Measurements from ENCODE around the gene DTNA.

DNA sequence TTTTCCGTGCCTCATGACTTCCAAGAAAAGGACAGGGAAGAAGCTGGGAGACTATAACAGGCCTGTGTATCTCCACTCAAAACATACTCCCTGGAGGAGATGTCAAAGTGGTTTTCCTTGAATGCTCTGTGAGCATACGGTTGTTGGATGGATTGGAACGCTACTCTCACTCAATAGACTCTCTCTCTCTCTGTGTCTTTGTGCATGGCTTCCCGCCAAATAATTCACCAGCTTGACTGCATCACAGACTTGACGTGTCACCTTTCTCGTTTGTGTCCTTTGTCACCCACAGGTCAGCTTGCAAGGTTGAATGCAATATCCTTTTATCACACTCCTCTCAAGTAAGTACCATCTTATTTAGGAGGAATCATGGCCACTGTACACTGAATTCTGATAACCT, 174.3 kb downstream of the DTNA start:
- TF ChIP-seq, protein P1, sequence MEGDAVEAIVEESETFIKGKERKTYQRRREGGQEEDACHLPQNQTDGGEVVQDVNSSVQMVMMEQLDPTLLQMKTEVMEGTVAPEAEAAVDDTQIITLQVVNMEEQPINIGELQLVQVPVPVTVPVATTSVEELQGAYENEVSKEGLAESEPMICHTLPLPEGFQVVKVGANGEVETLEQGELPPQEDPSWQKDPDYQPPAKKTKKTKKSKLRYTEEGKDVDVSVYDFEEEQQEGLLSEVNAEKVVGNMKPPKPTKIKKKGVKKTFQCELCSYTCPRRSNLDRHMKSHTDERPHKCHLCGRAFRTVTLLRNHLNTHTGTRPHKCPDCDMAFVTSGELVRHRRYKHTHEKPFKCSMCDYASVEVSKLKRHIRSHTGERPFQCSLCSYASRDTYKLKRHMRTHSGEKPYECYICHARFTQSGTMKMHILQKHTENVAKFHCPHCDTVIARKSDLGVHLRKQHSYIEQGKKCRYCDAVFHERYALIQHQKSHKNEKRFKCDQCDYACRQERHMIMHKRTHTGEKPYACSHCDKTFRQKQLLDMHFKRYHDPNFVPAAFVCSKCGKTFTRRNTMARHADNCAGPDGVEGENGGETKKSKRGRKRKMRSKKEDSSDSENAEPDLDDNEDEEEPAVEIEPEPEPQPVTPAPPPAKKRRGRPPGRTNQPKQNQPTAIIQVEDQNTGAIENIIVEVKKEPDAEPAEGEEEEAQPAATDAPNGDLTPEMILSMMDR (IDR thresholded peaks at IDR 0.05; ENCODE audit: low read depth, low read length, poor library complexity, severe bottlenecking): no peak
- no peak for TF ChIP-seq EZH2phosphoT487 (IDR thresholded peaks at IDR 0.05; ENCODE audit: borderline replicate concordance, low read length)

All from DOHH2 (cell line).